H1 (cell line): ENCODE measurements around the gene RASD1. TPM values are rescaled to one million over a fixed set of nuclear protein-coding genes. Genes with fewer than 3 reads are reported as not detected.

ENCODE experiments used
- CTCF ChIA-PET: fragments of 300-600 bp; sonication (Branson Sonifier 250); formaldehyde crosslinking; loops from one replicate; lab custom pipeline; 2021; ENCODE audit not compliant: partially characterized antibody; lab: Charles Lee
- POLR2A ChIA-PET: fragments of 300-600 bp; sonication (Branson Sonifier 250); formaldehyde crosslinking; loops from one replicate; lab custom pipeline; 2021; ENCODE audit warnings: inconsistent platforms; ENCODE audit not compliant: partially characterized antibody; lab: Charles Lee
- DNase-seq, 2 experiments: peaks; one replicate each; pipeline versions ENCODE4 v3.0.0 to v3.0.0-alpha.2; 2010 to 2022; ENCODE audit warnings: low spot score in 2 of 2, low read depth in 1 of 2, mixed read lengths in 1 of 2
- FAIRE-seq: peaks from 2 replicates; lab custom pipeline; 2011; peaks lifted over from hg19 to GRCh38; lab: Jason Lieb, UNC
- H2AFZ ChIP-seq: 2 replicates; pipeline ENCODE4 v1.8.1; 2012; ENCODE audit warnings: low read length, inconsistent platforms
- H2AK5ac ChIP-seq: 2 replicates; pipeline ENCODE4 v1.6.1; 2013; ENCODE audit warnings: low read depth, low read length
- H2BK120ac ChIP-seq: replicated peaks from 2 replicates; pipeline ENCODE3; 2013; ENCODE audit warnings: low read depth, low read length, inconsistent platforms
- H2BK12ac ChIP-seq: 2 replicates; pipeline ENCODE4 v1.6.1; 2013; ENCODE audit warnings: low read depth, low read length
- H2BK15ac ChIP-seq: 2 replicates; pipeline ENCODE4 v1.6.1; 2013; ENCODE audit warnings: low read length
- H2BK20ac ChIP-seq: 2 replicates; pipeline ENCODE4 v1.6.1; 2013; ENCODE audit warnings: low read length
- H2BK5ac ChIP-seq: 2 replicates; pipeline ENCODE4 v1.6.1; 2013; ENCODE audit warnings: low read depth, low read length
- H3K14ac ChIP-seq: 2 replicates; pipeline ENCODE4 v1.6.1; 2013; ENCODE audit warnings: inconsistent platforms; ENCODE audit not compliant: insufficient read length
- H3K18ac ChIP-seq: 2 replicates; pipeline ENCODE4 v1.6.1; 2013; ENCODE audit warnings: low read length; ENCODE audit errors: extremely low read depth
- H3K23ac ChIP-seq: 2 replicates; pipeline ENCODE4 v1.6.1; 2013; ENCODE audit warnings: inconsistent platforms; ENCODE audit not compliant: insufficient read length
- H3K23me2 ChIP-seq: 2 replicates; pipeline ENCODE4 v1.6.1; 2013; ENCODE audit warnings: low read depth, low read length
- H3K27ac ChIP-seq: 2 replicates; pipeline ENCODE4 v1.6.1; 2011; ENCODE audit warnings: low read depth, low read length, inconsistent platforms
- H3K27me3 ChIP-seq, 4 experiments: replicated peaks in 1 of 4; 1 replicate in 1 of 4; 2 replicates in 3 of 4; pipeline versions ENCODE4 v1.6.1 to v1.8.1; 2011 to 2013; ENCODE audit warnings: low read length in 3 of 4, mild to moderate bottlenecking in 3 of 4, inconsistent platforms in 2 of 4, mixed read lengths in 2 of 4, moderate library complexity in 1 of 4; ENCODE audit not compliant: control insufficient read depth in 3 of 4, insufficient read depth in 3 of 4; ENCODE audit errors: extremely low read depth in 1 of 4
- H3K36me3 ChIP-seq, 4 experiments: 2 replicates each; pipeline versions ENCODE4 v1.6.1 to v1.8.1; 2011 to 2013; ENCODE audit warnings: mild to moderate bottlenecking in 4 of 4, low read length in 3 of 4, moderate library complexity in 2 of 4, control low read depth in 1 of 4, inconsistent platforms in 1 of 4; ENCODE audit not compliant: insufficient read depth in 4 of 4, control insufficient read depth in 2 of 4
- H3K4ac ChIP-seq: replicated peaks from 2 replicates; pipeline ENCODE3; 2013; ENCODE audit warnings: low read length, low read depth, mixed read lengths, inconsistent platforms; ENCODE audit not compliant: insufficient read length
- H3K4me1 ChIP-seq, 4 experiments: replicated peaks in 1 of 4; 1 replicate in 1 of 4; 2 replicates in 3 of 4; pipeline versions ENCODE4 v1.6.1 to v1.8.1; 2011 to 2013; ENCODE audit warnings: low read length in 3 of 4, inconsistent platforms in 2 of 4, mixed read lengths in 1 of 4; ENCODE audit not compliant: insufficient read depth in 4 of 4, control insufficient read depth in 3 of 4
- H3K4me2 ChIP-seq, 2 experiments: 2 replicates each; pipeline versions ENCODE4 v1.6.1 to v1.8.1; 2011 to 2013; ENCODE audit warnings: low read depth in 2 of 2, low read length in 2 of 2, control low read depth in 1 of 2, inconsistent platforms in 1 of 2, mild to moderate bottlenecking in 1 of 2; ENCODE audit not compliant: insufficient read depth in 1 of 2
- H3K4me3 ChIP-seq, 4 experiments: fragments of 200-600, 300-600 bp in 1 of 4; sonication (generic), shearing (Covaris generic), sonication (Bioruptor Twin) in 1 of 4; 2 replicates each; pipeline versions ENCODE4 v1.5.1 to v1.8.1; 2011 to 2016; ENCODE audit warnings: low read length in 4 of 4, low read depth in 3 of 4, control low read depth in 2 of 4, inconsistent platforms in 2 of 4, mild to moderate bottlenecking in 2 of 4, mixed read lengths in 1 of 4, moderate library complexity in 1 of 4; ENCODE audit not compliant: insufficient read depth in 2 of 4; ENCODE audit errors: extremely low read depth in 1 of 4
- H3K56ac ChIP-seq: replicated peaks from 2 replicates; pipeline ENCODE3; 2013; ENCODE audit warnings: low read depth, mild to moderate bottlenecking, mixed read lengths, low read length, inconsistent platforms; ENCODE audit not compliant: insufficient read length
- H3K79me1 ChIP-seq: 2 replicates; pipeline ENCODE4 v1.6.1; 2013; ENCODE audit warnings: low read depth, low read length, control low read depth
- H3K79me2 ChIP-seq, 2 experiments: 2 replicates each; pipeline versions ENCODE4 v1.6.1 to v1.8.1; 2012 to 2013; ENCODE audit warnings: low read length in 2 of 2, mild to moderate bottlenecking in 2 of 2, inconsistent platforms in 1 of 2; ENCODE audit not compliant: insufficient read depth in 2 of 2, control insufficient read depth in 1 of 2
- H3K9ac ChIP-seq, 4 experiments: replicated peaks in 1 of 4; 1 replicate in 1 of 4; 2 replicates in 3 of 4; pipeline versions ENCODE4 v1.6.1 to v1.8.1; 2011 to 2013; ENCODE audit warnings: low read depth in 3 of 4, low read length in 3 of 4, control low read depth in 2 of 4, mild to moderate bottlenecking in 2 of 4, moderate library complexity in 2 of 4, inconsistent platforms in 1 of 4; ENCODE audit errors: extremely low read depth in 1 of 4
- H3K9me3 ChIP-seq, 2 experiments: 2 replicates each; pipeline versions ENCODE4 v1.6.1 to v1.8.1; 2012 to 2013; ENCODE audit warnings: mild to moderate bottlenecking in 2 of 2, moderate library complexity in 2 of 2, control low read depth in 1 of 2, inconsistent platforms in 1 of 2, low read depth in 1 of 2, low read length in 1 of 2, mixed read lengths in 1 of 2; ENCODE audit not compliant: insufficient read depth in 2 of 2
- H4K20me1 ChIP-seq, 2 experiments: replicated peaks in 1 of 2; 2 replicates each; pipeline versions ENCODE3 to v1.8.1; 2011 to 2013; ENCODE audit warnings: inconsistent platforms in 2 of 2, low read length in 2 of 2, mild to moderate bottlenecking in 1 of 2; ENCODE audit not compliant: insufficient read depth in 2 of 2, control insufficient read depth in 1 of 2
- H4K5ac ChIP-seq: 2 replicates; pipeline ENCODE4 v1.6.1; 2013; ENCODE audit warnings: low read length, low read depth, mixed read lengths, inconsistent platforms; ENCODE audit not compliant: insufficient read length
- H4K8ac ChIP-seq: 2 replicates; pipeline ENCODE4 v1.8.0; 2013; ENCODE audit warnings: mild to moderate bottlenecking, moderate library complexity, low read length, inconsistent platforms; ENCODE audit not compliant: insufficient read depth; ENCODE audit errors: extremely low read depth
- H4K91ac ChIP-seq: replicated peaks from 2 replicates; pipeline ENCODE3; 2013; ENCODE audit warnings: low read length, mixed read lengths, inconsistent platforms; ENCODE audit not compliant: insufficient read length
- CEBPB ChIP-seq: IDR thresholded peaks from 2 replicates; pipeline ENCODE4 v1.6.1; 2012; ENCODE audit warnings: low read depth, low read length
- CTBP2 ChIP-seq: IDR thresholded peaks from 2 replicates; pipeline ENCODE4 v1.7.0; 2011; ENCODE audit warnings: borderline replicate concordance, mild to moderate bottlenecking, moderate library complexity, mixed read lengths, low read length; ENCODE audit not compliant: insufficient read depth, insufficient read length
- POU5F1 ChIP-seq: IDR thresholded peaks from 2 replicates; pipeline ENCODE4 v1.6.1; 2011; ENCODE audit warnings: low read depth, mild to moderate bottlenecking, low read length, moderate library complexity
- RXRA ChIP-seq: IDR thresholded peaks from 2 replicates; pipeline ENCODE4 v1.6.1; 2011; ENCODE audit warnings: low read depth, mild to moderate bottlenecking, low read length, moderate library complexity; ENCODE audit not compliant: insufficient read depth
- SAP30 ChIP-seq: fragments of 300-600 bp; sonication (generic); IDR thresholded peaks from 2 replicates; pipeline ENCODE4 v1.7.1; 2012; ENCODE audit warnings: low read length, moderate library complexity, mild to moderate bottlenecking, inconsistent platforms; ENCODE audit not compliant: insufficient read depth, insufficient replicate concordance
- SRF ChIP-seq: IDR thresholded peaks from 2 replicates; pipeline ENCODE4 v1.6.1; 2011; ENCODE audit warnings: mild to moderate bottlenecking, low read depth, low read length, moderate library complexity
- WGBS, 2 experiments: shearing (Covaris generic) in 1 of 2; methylation state at CpG; one replicate each; pipeline versions ENCODE4 v1.1.6 to v1.1.7; 2013 to 2015; ENCODE audit warnings: low lambda C conversion rate in 2 of 2, mixed read lengths in 2 of 2, inconsistent platforms in 1 of 2, low coverage in 1 of 2, missing lambda C conversion rate in 1 of 2; ENCODE audit not compliant: insufficient replicate concordance in 2 of 2, insufficient coverage in 1 of 2, insufficient read length in 1 of 2; ENCODE audit errors: extremely low coverage in 1 of 2, missing lambda C conversion rate in 1 of 2; 5-methylcytosine and 5-hydroxymethylcytosine counted together
- polyA plus RNA-seq, 7 experiments: library from polyadenylated mRNA; depleted of rRNA in 3 of 7; stranded (reverse) in 5 of 7; unstranded in 2 of 7; fragments of >200 nt in 5 of 7; fragments of 200-250 nt in 2 of 7; gene quantifications; 1 replicate in 5 of 7; 2 replicates in 1 of 7; 4 replicates in 1 of 7; pipeline versions ENCODE4 v1.2.1 to v1.2.3, GENCODE V29; 2011 to 2013; ENCODE audit warnings: missing spikeins in 2 of 7, mixed read lengths in 2 of 7
- total RNA-seq: library from RNA; stranded (reverse); fragmentation: NEBNext Ultra II Directional; extraction: Animal tissue kit (Norgen Biotek cat#: 25700); gene quantifications from 2 replicates; pipeline ENCODE4 v1.2.1, GENCODE V29; 2021

The RASD1 gene
- total and polyA plus RNA-seq, 2 of the 8 experiments (the other 6 are each of a cell fraction or from before 2014, with no cell fraction given), result 2.3 to 2.6 TPM

DNA sequence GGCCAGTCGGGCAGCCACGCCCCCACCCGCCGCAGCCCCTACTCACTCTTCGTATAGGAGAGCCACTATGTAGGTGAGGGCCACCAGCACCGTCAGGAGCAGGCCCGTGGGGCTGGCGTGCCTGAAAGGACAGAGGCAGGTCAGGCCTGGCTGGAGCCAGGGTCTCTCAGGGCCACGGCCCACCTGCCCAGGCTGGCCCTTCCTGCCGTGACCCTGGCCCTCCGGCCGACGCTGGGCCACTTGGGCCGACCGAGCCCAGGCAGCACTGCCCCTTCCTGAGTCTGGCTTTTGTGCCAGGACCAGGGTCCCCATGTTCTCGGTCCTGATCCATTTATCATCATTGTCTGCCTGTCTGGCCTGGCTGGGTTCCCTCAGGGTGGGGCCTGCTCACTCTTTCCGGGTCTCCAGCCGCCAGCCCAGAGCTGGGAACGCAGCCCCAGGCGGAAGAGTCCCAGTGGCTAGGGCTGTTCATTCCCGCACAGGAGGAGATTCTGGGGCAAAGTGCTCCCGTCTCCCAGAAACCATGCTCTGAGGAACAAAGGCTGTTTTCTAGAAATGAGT is 10.1 kb upstream of the RASD1 start:
- Histone ChIP-seq H4K5ac (no peak overlapping the region), H3K36me3 (no peaks in the 10 kb centered on the region), H3K79me1 (no peaks in the 10 kb centered on the region), H3K27ac (no peak overlapping the region), H3K23me2 (no peaks in the 10 kb centered on the region), H3K4me2 (no peak overlapping the region), H3K4me3 (no peak overlapping the region), H3K23ac (no peak overlapping the region), H2BK15ac (no peak overlapping the region), H4K20me1 (peaks cover 0 to 2% of the 10 kb centered on the region in 2 experiments), H4K8ac (peak overlapping the region; percentile 71), H3K14ac (no peak overlapping the region), H4K91ac (no peak overlapping the region), H2BK5ac (no peak overlapping the region), H3K27me3 (no peaks in the 10 kb centered on the region; a peak in 1 of 7 replicates), H3K9ac (no peak overlapping the region), H3K18ac (no peak overlapping the region), H2BK20ac (no peak overlapping the region), H2BK120ac (no peak overlapping the region), H3K4me1 (peaks cover 0 to 2% (median 0%) of the 10 kb centered on the region in 4 experiments; a peak in 1 of 7 replicates), H3K9me3 (no peaks in the 10 kb centered on the region), H3K56ac (no peak overlapping the region), H2AK5ac (no peak overlapping the region), H2AFZ (no peak overlapping the region), H2BK12ac (no peak overlapping the region), H3K4ac (no peak overlapping the region), H3K79me2 (no peaks in the 10 kb centered on the region)
- FAIRE-seq (no peak), DNase-seq (no peak)
- ChIA-PET POLR2A (interaction anchor here (0.7 kb wide), 1 partner anchor 194 kb away, joined by 4 read pairs; no protein-coding TSS in a partner anchor), CTCF (interaction anchor here (0.6 to 5.1 kb wide), 8 partner anchors 9 to 151 kb away, joined by 3 to 40 read pairs (median 8); partner anchors contain the start of gene RASD1)
- WGBS, 2 experiments, result 94% methylated on average over 22 of the region's 22 CpGs; no CpG with 5 or more reads in 1 of the 2 experiments
- TF ChIP-seq CTBP2, result no peak
- TF ChIP-seq RXRA, result no peak
- TF ChIP-seq SRF, result no peak
- TF ChIP-seq CEBPB, result no peak
- TF ChIP-seq SAP30, result no peak
- no peak for TF ChIP-seq POU5F1
